Uterine smooth muscle cell (primary cell): ENCODE data around the gene ZEB1. TPM values are rescaled to one million over a fixed set of nuclear protein-coding genes. Genes with fewer than 3 reads are reported as not detected.

ENCODE experiments used
- total RNA-seq: library from RNA; depleted of rRNA; stranded (reverse); fragments of >200 nt; gene quantifications from 2 replicates; pipeline ENCODE4 v1.2.3, GENCODE V29; 2014

ZEB1 gene
- total RNA-seq = 187 and 252 TPM in 2 replicates

DNA sequence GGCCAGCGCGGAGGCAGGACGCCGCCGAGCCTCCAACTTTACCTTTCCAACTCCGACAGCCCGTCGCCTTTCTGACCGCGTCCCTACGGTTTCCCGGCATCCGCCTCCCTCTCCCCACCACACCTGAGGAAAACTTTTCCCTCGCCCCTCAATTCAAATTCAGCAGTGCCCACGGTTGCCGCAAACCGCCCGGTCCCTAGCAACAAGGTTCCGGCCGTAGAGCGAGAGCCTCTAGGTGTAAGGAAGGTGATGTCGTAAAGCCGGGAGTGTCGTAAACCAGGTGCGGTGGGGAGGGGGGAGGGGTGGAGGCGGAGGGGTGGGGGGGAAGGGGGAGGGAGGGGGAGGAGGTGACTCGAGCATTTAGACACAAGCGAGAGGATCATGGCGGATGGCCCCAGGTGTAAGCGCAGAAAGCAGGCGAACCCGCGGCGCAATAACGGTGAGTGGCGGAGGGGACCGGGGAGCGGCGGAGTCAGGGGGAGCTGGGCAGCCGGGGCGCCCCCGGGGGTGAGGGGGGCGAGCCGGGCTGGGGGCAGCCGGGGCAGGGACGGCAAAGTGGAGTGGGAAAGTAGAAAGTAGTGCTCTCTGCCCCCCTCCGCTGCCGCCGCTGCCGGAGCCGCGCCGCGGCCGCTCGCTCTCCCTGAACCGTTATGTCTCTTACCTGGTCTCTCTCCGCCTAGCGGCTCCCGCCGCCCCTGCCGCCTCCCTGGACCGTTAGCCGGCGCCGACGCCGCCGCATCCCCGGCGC lies at the start of gene ZEB1:
ZEB1 (plus strand) TSS at position 363 of the 748 bp plus-strand sequence; CDS start at position 382, 19 bp downstream.

